B cell (primary cell): ENCODE measurements around the gene ADAMTS17. TPM values are rescaled to one million over a fixed set of nuclear protein-coding genes. Genes with fewer than 3 reads are reported as not detected.

Source experiments
- ATAC-seq: fragments of 200-7000 bp; cut with Tn5 transposase; one replicate; pipeline ENCODE4 v1.10.0; 2021; ENCODE audit warnings: low read depth, mild to moderate bottlenecking, moderate number of reproducible peaks, moderate library complexity
- CTCF ChIA-PET: fragments of 350-600 bp; sonication (Branson Sonifier 250); formaldehyde crosslinking; loops from one replicate; lab custom pipeline; 2021; ENCODE audit warnings: antibody characterized with exemption, inconsistent platforms; lab: Charles Lee
- POLR2A ChIA-PET: fragments of 350-600 bp; sonication (Branson Sonifier 250); formaldehyde crosslinking; loops from one replicate; lab custom pipeline; 2021; ENCODE audit warnings: antibody characterized with exemption; lab: Charles Lee
- DNase-seq: peaks from one replicate; pipeline ENCODE4 v3.0.0; 2013
- H2AFZ ChIP-seq: 2 replicates; pipeline ENCODE4 v1.6.1; 2012; ENCODE audit warnings: mild to moderate bottlenecking, low read depth, low read length; ENCODE audit not compliant: insufficient read depth, poor library complexity, severe bottlenecking
- H3K27ac ChIP-seq, 2 donors: 1 replicate in 1 of 2; 2 replicates in 1 of 2; pipeline ENCODE4 v1.5.1; 2012 to 2013; ENCODE audit warnings: low read length in 2 of 2, mild to moderate bottlenecking in 2 of 2, moderate library complexity in 1 of 2
- H3K27me3 ChIP-seq, 4 experiments: fragments of 200-600 bp in 1 of 4; sonication (generic) in 1 of 4; replicated peaks in 1 of 4; 1 replicate in 2 of 4; 2 replicates in 2 of 4; pipeline versions ENCODE4 v1.6.1 to v1.7.0; 2013 to 2016; ENCODE audit warnings: low read length in 3 of 4, mild to moderate bottlenecking in 2 of 4, mixed read lengths in 1 of 4, moderate library complexity in 1 of 4; ENCODE audit not compliant: insufficient read depth in 4 of 4, control insufficient read depth in 3 of 4; ENCODE audit errors: control extremely low read depth in 1 of 4
- H3K36me3 ChIP-seq, 2 experiments: replicated peaks in 1 of 2; 1 replicate in 1 of 2; 2 replicates in 1 of 2; pipeline versions ENCODE4 v1.6.1 to v1.7.1; 2013; ENCODE audit warnings: low read length in 1 of 2; ENCODE audit not compliant: insufficient read depth in 2 of 2, control insufficient read depth in 1 of 2; ENCODE audit errors: control extremely low read depth in 1 of 2, extremely low read depth in 1 of 2
- H3K4me1 ChIP-seq, 2 donors: fragments of 200-600 bp in 1 of 2; sonication (generic) in 1 of 2; 1 replicate in 1 of 2; 2 replicates in 1 of 2; pipeline versions ENCODE4 v1.5.1 to v1.6.1; 2013 to 2017; ENCODE audit warnings: low read length in 2 of 2; ENCODE audit not compliant: control insufficient read depth in 2 of 2, insufficient read depth in 2 of 2
- H3K4me2 ChIP-seq: replicated peaks from 2 replicates; pipeline ENCODE3; 2012; ENCODE audit warnings: mild to moderate bottlenecking, low read depth, low read length; ENCODE audit not compliant: poor library complexity, severe bottlenecking
- H3K4me3 ChIP-seq, 5 experiments: fragments of 200-600 bp in 1 of 5; sonication (generic) in 1 of 5; 1 replicate in 3 of 5; 2 replicates in 2 of 5; pipeline versions ENCODE4 v1.5.1 to v1.7.0; 2011 to 2016; ENCODE audit warnings: low read length in 4 of 5, mild to moderate bottlenecking in 4 of 5, low read depth in 2 of 5, control low read depth in 1 of 5, moderate library complexity in 1 of 5; ENCODE audit not compliant: insufficient read depth in 1 of 5; ENCODE audit errors: control extremely low read depth in 1 of 5, extremely low read depth in 1 of 5
- H3K79me2 ChIP-seq: fragments of 200-600 bp; sonication (generic); one replicate; pipeline ENCODE4 v1.6.0; 2016; ENCODE audit warnings: low read length; ENCODE audit not compliant: control insufficient read depth, insufficient read depth
- H3K9ac ChIP-seq: fragments of 200-600 bp; sonication (generic); 2 replicates; pipeline ENCODE4 v1.6.1; 2017; ENCODE audit warnings: mild to moderate bottlenecking, low read length, moderate library complexity
- H3K9me3 ChIP-seq, 3 donors: one replicate each; pipeline versions ENCODE4 v1.6.1 to v1.7.1; 2013; ENCODE audit warnings: low read length in 2 of 3; ENCODE audit not compliant: control insufficient read depth in 2 of 3, insufficient read depth in 1 of 3; ENCODE audit errors: control extremely low read depth in 1 of 3
- H4K20me1 ChIP-seq: 2 replicates; pipeline ENCODE4 v1.6.0; 2012; ENCODE audit warnings: mild to moderate bottlenecking, low read length; ENCODE audit not compliant: insufficient read depth, control insufficient read depth, poor library complexity, severe bottlenecking
- H3K27ac Mint-ChIP-seq: one replicate; pipeline ENCODE4 v1.8.0; 2021; ENCODE audit warnings: mixed read lengths
- H3K27me3 Mint-ChIP-seq: one replicate; pipeline ENCODE4 v1.8.0; 2021; ENCODE audit warnings: mixed read lengths
- H3K4me1 Mint-ChIP-seq: one replicate; pipeline ENCODE4 v1.8.0; 2021; ENCODE audit warnings: mixed read lengths
- H3K4me3 Mint-ChIP-seq: one replicate; pipeline ENCODE4 v1.8.0; 2021; ENCODE audit warnings: mixed read lengths
- H3K9me3 Mint-ChIP-seq: one replicate; pipeline ENCODE4 v1.8.0; 2022; ENCODE audit warnings: mixed read lengths; ENCODE audit not compliant: insufficient read depth
- CTCF ChIP-seq: fragments of 200-600 bp; IDR thresholded peaks from one replicate; pipeline ENCODE4 v1.8.0; 2022; ENCODE audit warnings: antibody characterized with exemption, mild to moderate bottlenecking
- EZH2 ChIP-seq: IDR thresholded peaks from 2 replicates; pipeline ENCODE4 v1.6.1; 2012; ENCODE audit warnings: borderline replicate concordance, low read depth, mild to moderate bottlenecking, moderate library complexity, low read length; ENCODE audit not compliant: insufficient read depth, poor library complexity, severe bottlenecking
- WGBS: methylation state at CpG from one replicate; pipeline ENCODE4 v1.1.5; 2013; ENCODE audit warnings: missing lambda C conversion rate; ENCODE audit not compliant: insufficient coverage; 5-methylcytosine and 5-hydroxymethylcytosine counted together
- intact Hi-C: fragments of 100-400 bp; cut with micrococcal nuclease; formaldehyde crosslinking; loops from one replicate; pipeline ENCODE4 v1.10.0; 2022
- polyA plus RNA-seq: library from polyadenylated mRNA; depleted of rRNA; stranded (reverse); fragments of >200 nt; gene quantifications from 2 replicates; pipeline ENCODE4 v1.2.3, GENCODE V29; 2012
- total RNA-seq, 2 donors: library from RNA; stranded (reverse); fragments of 120-200 nt in 1 of 2; gene quantifications; 1 replicate in 1 of 2; 2 replicates in 1 of 2; pipeline versions ENCODE4 v1.2.3 to v1.2.4, GENCODE V29; 2013 to 2022

ADAMTS17 gene
- total and polyA plus RNA-seq, 2 donors (not counting 1 experiment from before 2014, with no cell fraction given) = 0.10 TPM; not detected in 1

GRCh38 chr15:100247228-100248225, 94.2 kb downstream of the ADAMTS17 start:
- ChIA-PET CTCF (no interaction called here), POLR2A (no interaction called here)

More at GRCh38 chr15:100247228-100248225, 94.2 kb downstream of the ADAMTS17 start:
- ATAC-seq (no peak), DNase-seq (no peak)
- H3K4me2 ChIP-seq = no peak overlapping the region
- no peak overlapping the region for H3K4me3 Mint-ChIP-seq
- H3K27me3 ChIP-seq = no peaks in the 10 kb centered on the region
- TF ChIP-seq CTCF (no peak), EZH2 (no peak)
- H3K27me3 Mint-ChIP-seq = no peaks in the 10 kb centered on the region
- H4K20me1 ChIP-seq = no peaks in the 10 kb centered on the region
- H2AFZ ChIP-seq = no peak overlapping the region
- H3K9me3 ChIP-seq = peaks cover 0 to 15% (median 0%) of the 10 kb centered on the region in 3 donors
- 78% methylated on average over 13 of the region's 21 CpGs for WGBS
- no peak overlapping the region for H3K4me3 ChIP-seq
- H3K4me1 Mint-ChIP-seq = no peaks in the 10 kb centered on the region
- no peak overlapping the region for H3K27ac ChIP-seq
- intact Hi-C loops = no loop called here
- no peaks in the 10 kb centered on the region for H3K36me3 ChIP-seq
- no peaks in the 10 kb centered on the region for H3K79me2 ChIP-seq
- no peaks in the 10 kb centered on the region for H3K4me1 ChIP-seq
- H3K9me3 Mint-ChIP-seq = no peaks in the 10 kb centered on the region
- no peak overlapping the region for H3K9ac ChIP-seq
- no peak overlapping the region for H3K27ac Mint-ChIP-seq
